Osteocyte (in vitro differentiated cells): Measurements from ENCODE around the gene GALNS. TPM values are rescaled to one million over a fixed set of nuclear protein-coding genes. Genes with fewer than 3 reads are reported as not detected.

ENCODE experiments used
- DNase-seq: peaks from one replicate; pipeline ENCODE4 v3.0.0; 2021; ENCODE audit warnings: mixed read lengths; ENCODE audit not compliant: unreplicated experiment; ENCODE audit errors: extremely low spot score
- H3K27ac Mint-ChIP-seq: one replicate; pipeline ENCODE4 v1.8.0; 2021; ENCODE audit warnings: mild to moderate bottlenecking, mixed read lengths; ENCODE audit not compliant: unreplicated experiment
- H3K27me3 Mint-ChIP-seq: one replicate; pipeline ENCODE4 v1.8.0; 2021; ENCODE audit warnings: mixed read lengths; ENCODE audit not compliant: unreplicated experiment
- H3K36me3 Mint-ChIP-seq: one replicate; pipeline ENCODE4 v1.8.0; 2021; ENCODE audit warnings: mixed read lengths; ENCODE audit not compliant: unreplicated experiment
- H3K4me1 Mint-ChIP-seq: one replicate; pipeline ENCODE4 v1.8.0; 2021; ENCODE audit warnings: mixed read lengths; ENCODE audit not compliant: unreplicated experiment
- H3K4me3 Mint-ChIP-seq: one replicate; pipeline ENCODE4 v1.8.0; 2021; ENCODE audit warnings: mild to moderate bottlenecking, moderate library complexity, mixed read lengths; ENCODE audit not compliant: unreplicated experiment
- H3K9me3 Mint-ChIP-seq: one replicate; pipeline ENCODE4 v1.8.0; 2021; ENCODE audit warnings: mixed read lengths; ENCODE audit not compliant: unreplicated experiment
- CTCF ChIP-seq: fragments of 200-600 bp; sonication (generic); IDR thresholded peaks from 2 replicates; pipeline ENCODE4 v1.5.0; 2021; ENCODE audit warnings: antibody characterized with exemption, mild to moderate bottlenecking, moderate library complexity
- total RNA-seq: library from RNA; stranded (reverse); gene quantifications from 2 replicates; pipeline ENCODE4 v1.2.1, GENCODE V29; 2021

The GALNS gene
- total RNA-seq, 1 donor from 2014 or later: 47.0 TPM

DNA sequence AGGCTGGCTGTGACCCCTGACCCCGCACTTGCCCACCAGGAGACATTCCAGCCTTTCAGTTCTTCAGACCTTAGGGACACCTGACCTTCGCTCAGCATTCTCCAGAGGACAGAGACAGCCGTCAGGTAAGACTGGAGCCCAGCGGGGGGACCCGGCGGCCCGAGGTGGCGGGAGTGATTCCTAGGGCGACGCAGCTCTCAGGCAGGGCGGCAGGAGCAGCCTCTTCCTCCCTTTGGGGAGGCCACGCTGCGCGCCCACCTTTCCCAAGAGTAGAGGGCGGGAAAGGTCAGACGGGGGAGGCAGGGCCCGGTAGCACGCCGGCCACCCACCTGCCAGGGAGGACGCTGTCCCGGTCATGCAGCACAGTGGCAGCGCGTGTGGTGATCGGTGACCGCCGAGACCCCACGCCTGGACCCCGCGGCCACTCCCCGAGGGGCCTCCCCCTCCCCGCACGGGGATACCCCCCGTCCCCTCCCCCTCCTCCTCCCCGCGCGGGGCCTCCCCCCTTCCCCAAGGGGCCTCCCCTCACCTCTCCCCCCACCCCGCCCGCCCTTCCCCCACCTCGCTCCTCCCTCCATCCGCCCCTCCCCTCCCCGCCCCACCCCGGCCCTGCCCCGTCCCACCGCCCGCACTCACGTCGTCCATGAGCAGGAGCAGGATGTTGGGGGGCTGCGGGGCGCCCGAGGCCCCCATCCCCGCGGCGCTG lies 472 bp downstream of the GALNS start:
- H3K4me3 Mint-ChIP-seq: peak overlapping the region; percentile 75
- H3K4me1 Mint-ChIP-seq: peaks cover 19% of the 10 kb centered on the region
- H3K27me3 Mint-ChIP-seq: no peaks in the 10 kb centered on the region
- H3K36me3 Mint-ChIP-seq: peaks cover 20% of the 10 kb centered on the region
- TF ChIP-seq CTCF: no peak
- peak overlapping the region; percentile 47 for H3K27ac Mint-ChIP-seq
- H3K9me3 Mint-ChIP-seq: no peaks in the 10 kb centered on the region
- DNase-seq: no peak

- H3K4me1 Mint-ChIP-seq: peaks cover 19% of the 10 kb centered on the region
- peak overlapping the region; percentile 75 for H3K4me3 Mint-ChIP-seq
- no peaks in the 10 kb centered on the region for H3K9me3 Mint-ChIP-seq
- H3K27me3 Mint-ChIP-seq: no peaks in the 10 kb centered on the region
- DNase-seq: no peak
- no peak for TF ChIP-seq CTCF
- H3K27ac Mint-ChIP-seq: peak overlapping the region; percentile 47
- H3K36me3 Mint-ChIP-seq: peaks cover 16% of the 10 kb centered on the region
These were observed 1.0 kb downstream of the GALNS start for GRCh38 chr16:88855736-88856121.

- Mint-ChIP-seq H3K4me3 (peak overlapping the region; percentile 75), H3K27me3 (no peaks in the 10 kb centered on the region), H3K36me3 (peaks cover 11% of the 10 kb centered on the region), H3K9me3 (no peaks in the 10 kb centered on the region), H3K27ac (no peak overlapping the region), H3K4me1 (peaks cover 19% of the 10 kb centered on the region)
- no peak for TF ChIP-seq CTCF
- DNase-seq: no peak
These were observed 1.6 kb downstream of the GALNS start for GRCh38 chr16:88855176-88855575.

GRCh38 chr16:88854306-88855111 lies 2.2 kb downstream of the GALNS start:
- Mint-ChIP-seq H3K4me3 (peak overlapping the region; percentile 75), H3K9me3 (no peaks in the 10 kb centered on the region), H3K27me3 (no peaks in the 10 kb centered on the region), H3K36me3 (peaks cover 8% of the 10 kb centered on the region), H3K27ac (no peak overlapping the region), H3K4me1 (peaks cover 19% of the 10 kb centered on the region)
- no peak for TF ChIP-seq CTCF
- DNase-seq: no peak

GRCh38 chr16:88853325-88853941 lies 3.3 kb downstream of the GALNS start:
- Mint-ChIP-seq H3K36me3 (peaks cover 4% of the 10 kb centered on the region), H3K4me3 (no peak overlapping the region), H3K9me3 (no peaks in the 10 kb centered on the region), H3K4me1 (peaks cover 16% of the 10 kb centered on the region), H3K27me3 (no peaks in the 10 kb centered on the region), H3K27ac (no peak overlapping the region)
- no peak for DNase-seq
- TF ChIP-seq CTCF: no peak
